HEK293 (cell line): ENCODE measurements around the gene LDLRAD4.

Experiments
- BCL11A ChIP-seq: fragments of 450-650 bp; formaldehyde crosslinking; IDR thresholded peaks from 2 replicates; pipeline ENCODE4 v1.5.1; 2016; ENCODE audit warnings: low read depth, missing biosample characterization, missing genetic modification characterization
- CTCF ChIP-seq: fragments of 450-650 bp; formaldehyde crosslinking; IDR thresholded peaks from 2 replicates; pipeline ENCODE4 v1.5.1; 2016; ENCODE audit warnings: missing biosample characterization, missing genetic modification characterization
- FEZF1 ChIP-seq: fragments of 450-650 bp; formaldehyde crosslinking; IDR thresholded peaks from 2 replicates; pipeline ENCODE4 v1.5.1; 2016; ENCODE audit warnings: missing biosample characterization, missing genetic modification characterization
- GLI4 ChIP-seq: fragments of 450-650 bp; formaldehyde crosslinking; IDR thresholded peaks from 2 replicates; pipeline ENCODE4 v1.5.1; 2016; ENCODE audit warnings: missing biosample characterization, missing genetic modification characterization
- KLF7 ChIP-seq: fragments of 450-650 bp; formaldehyde crosslinking; IDR thresholded peaks from 2 replicates; pipeline ENCODE4 v1.5.1; 2016; ENCODE audit warnings: missing biosample characterization, missing genetic modification characterization, borderline replicate concordance
- REST ChIP-seq: fragments of 450-650 bp; formaldehyde crosslinking; IDR thresholded peaks from 2 replicates; pipeline ENCODE4 v1.5.1; 2016; ENCODE audit warnings: missing biosample characterization, missing genetic modification characterization
- SALL2 ChIP-seq: fragments of 450-650 bp; formaldehyde crosslinking; IDR thresholded peaks from 2 replicates; pipeline ENCODE4 v1.5.0; 2017; ENCODE audit warnings: missing biosample characterization, mild to moderate bottlenecking, missing genetic modification characterization, borderline replicate concordance
- TCF7L2 ChIP-seq: IDR thresholded peaks from 2 replicates; pipeline ENCODE4 v1.6.1; 2011; ENCODE audit warnings: low read depth, mild to moderate bottlenecking, inconsistent platforms, low read length, moderate library complexity, borderline replicate concordance
- ZEB2 ChIP-seq: fragments of 450-650 bp; formaldehyde crosslinking; IDR thresholded peaks from 2 replicates; pipeline ENCODE4 v1.5.1; 2016; ENCODE audit warnings: missing biosample characterization, missing genetic modification characterization
- ZNF10 ChIP-seq: fragments of 450-650 bp; formaldehyde crosslinking; IDR thresholded peaks from 2 replicates; pipeline ENCODE4 v1.5.1; 2017; ENCODE audit warnings: missing biosample characterization, missing genetic modification characterization
- ZNF280D ChIP-seq: fragments of 450-650 bp; formaldehyde crosslinking; IDR thresholded peaks from 2 replicates; pipeline ENCODE4 v1.5.1; 2016; ENCODE audit warnings: missing biosample characterization, missing genetic modification characterization
- ZNF335 ChIP-seq: fragments of 450-650 bp; formaldehyde crosslinking; conservative IDR thresholded peaks from 2 replicates; pipeline ENCODE4 v1.5.1; 2016; ENCODE audit warnings: missing biosample characterization, missing genetic modification characterization

- TF ChIP-seq CTCF (tag by site-specific recombination) (no peak), BCL11A (tag by site-specific recombination) (no peak), REST (tag by site-specific recombination) (no peak), KLF7 (no peak), ZEB2 (tag by site-specific recombination) (no peak), GLI4 (tag by site-specific recombination) (no peak), ZNF10 (tag by site-specific recombination) (no peak), ZNF335 (tag by site-specific recombination) (no peak), FEZF1 (tag by site-specific recombination) (no peak), ZNF280D (tag by site-specific recombination) (no peak), SALL2 (tag by site-specific recombination) (no peak), TCF7L2 (no peak)
Observed at GRCh38 chr18:13527730-13528129, 309.2 kb downstream of the LDLRAD4 start.
